GM18498 (cell line): ENCODE measurements around the gene CYBA.

ENCODE experiments used
- ATAC-seq: cut with Tn5 transposase; IDR thresholded peaks from one replicate; pipeline ENCODE4 v1.9.1; 2021; ENCODE audit warnings: mild to moderate bottlenecking, moderate library complexity; ENCODE audit not compliant: unreplicated experiment

Gene CYBA

GRCh38 chr16:88662843-88663606 is 12.2 kb upstream of the CYBA start, which contains the start of gene MVD:
MVD (minus strand) TSS chr16:88663091; CDS start chr16:88663080, 11 bp downstream.
- peak; percentile 92 for ATAC-seq

- peak; percentile 9 for ATAC-seq
Measured at GRCh38 chr16:88662222-88662842, 11.5 kb upstream of the CYBA start.

GRCh38 chr16:88661468-88661867 is 10.6 kb upstream of the CYBA start:
- no peak for ATAC-seq

GRCh38 chr16:88659160-88659559 is 8.3 kb upstream of the CYBA start:
- ATAC-seq = no peak

- ATAC-seq = no peak
Measured at GRCh38 chr16:88658714-88659113, 7.9 kb upstream of the CYBA start.

- no peak for ATAC-seq
Measured at GRCh38 chr16:88657371-88657770, 6.5 kb upstream of the CYBA start.

GRCh38 chr16:88656291-88656980 is 5.6 kb upstream of the CYBA start:
- ATAC-seq = no peak

GRCh38 chr16:88655733-88656281 is 5.0 kb upstream of the CYBA start:
- ATAC-seq = no peak

GRCh38 chr16:88655053-88655732 is 4.3 kb upstream of the CYBA start:
- no peak for ATAC-seq

GRCh38 chr16:88654363-88655052 is 3.7 kb upstream of the CYBA start:
- no peak for ATAC-seq

- ATAC-seq = no peak
Measured at GRCh38 chr16:88653596-88654362, 2.9 kb upstream of the CYBA start.

- ATAC-seq = no peak
Measured at GRCh38 chr16:88653101-88653500, 2.2 kb upstream of the CYBA start.

GRCh38 chr16:88652762-88653063 is 1.9 kb upstream of the CYBA start:
- ATAC-seq = no peak

GRCh38 chr16:88651989-88652761 is 1.3 kb upstream of the CYBA start:
- no peak for ATAC-seq

GRCh38 chr16:88651276-88651988 is 579 bp upstream of the CYBA start:
- peak; percentile 72 for ATAC-seq

- ATAC-seq = peak; percentile 13
Measured at GRCh38 chr16:88649924-88650748, 717 bp downstream of the CYBA start.

- no peak for ATAC-seq
Measured at GRCh38 chr16:88649195-88649923, 1.5 kb downstream of the CYBA start.
